HuH-7.5 (cell line): ENCODE results near the gene PET100.
"Not testable (repeated sequence)": the region's sequence is repeated elsewhere in the genome, so short reads cannot be mapped to it uniquely, and the experiment has no call there.

Source experiments
- DNase-seq: peaks from one replicate; pipeline ENCODE4 v3.0.0; 2011; ENCODE audit warnings: low spot score

The PET100 gene

GRCh38 chr19:7633698-7634097 lies 4.1 kb downstream of the PET100 start, which contains the start of gene PCP2:
PCP2 (minus strand) TSS chr19:7633719; CDS start chr19:7633457, 262 bp downstream.
- no peak for DNase-seq

DNA sequence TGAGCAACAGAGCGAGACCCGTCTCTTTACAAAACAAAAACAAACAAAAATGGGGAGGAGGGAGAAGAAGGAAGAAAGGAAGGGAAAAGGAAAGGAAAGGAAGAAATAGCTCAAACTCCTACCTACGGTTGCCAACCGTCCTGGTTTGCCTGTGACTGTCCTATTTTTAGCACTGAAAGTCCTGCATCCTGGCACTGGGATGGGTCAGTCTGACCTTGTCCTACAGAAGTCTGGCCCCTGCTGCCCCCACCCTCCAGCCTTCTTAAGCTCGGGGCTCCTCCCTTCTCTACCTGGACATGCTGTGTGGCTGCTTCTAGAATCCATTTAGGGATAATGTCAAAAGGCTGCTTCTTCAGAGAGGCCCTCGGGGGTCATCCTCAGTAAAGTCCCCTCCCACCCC lies 6.1 kb downstream of the PET100 start:
- no peak for DNase-seq

DNA sequence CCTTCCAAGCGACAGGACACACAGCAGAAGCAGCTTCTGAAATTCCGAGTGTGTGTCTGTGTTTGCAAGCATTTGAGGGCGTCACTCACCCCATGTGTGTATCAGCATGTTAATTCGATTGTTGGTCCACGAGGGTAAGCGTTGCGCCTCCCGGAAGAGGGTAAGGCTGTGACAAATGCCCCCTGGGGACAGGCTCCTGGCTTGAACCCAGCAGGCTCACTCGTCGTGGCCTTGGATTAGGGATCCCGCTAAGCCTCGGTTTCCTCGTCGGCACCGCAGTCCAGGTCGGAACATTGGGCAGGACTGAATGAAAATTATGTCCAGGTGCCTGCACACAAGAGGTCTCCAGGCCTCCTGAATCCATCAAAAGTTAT lies 6.7 kb downstream of the PET100 start:
- no peak for DNase-seq

DNA sequence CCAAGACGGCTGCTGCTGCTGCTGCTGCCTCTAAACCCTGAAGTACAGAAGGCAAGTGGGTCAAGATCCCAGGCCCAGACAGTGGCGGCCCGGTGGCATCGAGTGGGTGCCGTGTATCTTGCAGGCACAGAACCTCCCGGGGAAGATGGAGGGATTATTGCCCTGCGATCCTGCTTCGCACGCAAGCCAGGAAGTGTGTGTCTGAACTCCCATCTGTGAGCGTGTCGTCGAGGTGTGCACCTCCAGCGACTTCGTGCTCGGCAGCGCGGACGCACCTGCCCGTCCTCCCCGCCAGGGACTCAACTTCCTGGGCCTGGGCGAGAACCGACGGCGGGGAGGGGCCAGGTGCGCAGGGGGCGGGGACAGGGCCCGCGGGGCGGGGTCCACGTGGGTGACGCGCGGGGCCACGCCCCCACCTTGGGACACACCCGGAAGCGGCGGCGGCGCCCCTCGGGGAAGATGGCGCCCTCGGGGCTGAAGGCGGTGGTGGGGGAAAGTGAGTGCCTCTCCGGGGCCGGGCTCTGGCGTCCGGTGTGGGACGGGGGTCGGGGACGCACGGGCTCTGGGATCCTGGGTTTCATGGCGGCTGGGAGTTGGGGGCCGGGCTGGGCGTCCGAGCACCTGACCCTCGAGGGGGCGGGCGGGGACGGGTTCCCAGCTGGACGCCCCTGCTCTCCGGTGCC lies 7.2 kb downstream of the PET100 start, which contains the start of gene STXBP2:
Gene STXBP2, plus strand, starts transcription at position 420 of the 683 bp plus-strand sequence. Its CDS starts 40 bp downstream, at position 460.
- peak; percentile 96 for DNase-seq

GRCh38 chr19:7637374-7638256 lies 8.0 kb downstream of the PET100 start:
- DNase-seq = no peak

DNA sequence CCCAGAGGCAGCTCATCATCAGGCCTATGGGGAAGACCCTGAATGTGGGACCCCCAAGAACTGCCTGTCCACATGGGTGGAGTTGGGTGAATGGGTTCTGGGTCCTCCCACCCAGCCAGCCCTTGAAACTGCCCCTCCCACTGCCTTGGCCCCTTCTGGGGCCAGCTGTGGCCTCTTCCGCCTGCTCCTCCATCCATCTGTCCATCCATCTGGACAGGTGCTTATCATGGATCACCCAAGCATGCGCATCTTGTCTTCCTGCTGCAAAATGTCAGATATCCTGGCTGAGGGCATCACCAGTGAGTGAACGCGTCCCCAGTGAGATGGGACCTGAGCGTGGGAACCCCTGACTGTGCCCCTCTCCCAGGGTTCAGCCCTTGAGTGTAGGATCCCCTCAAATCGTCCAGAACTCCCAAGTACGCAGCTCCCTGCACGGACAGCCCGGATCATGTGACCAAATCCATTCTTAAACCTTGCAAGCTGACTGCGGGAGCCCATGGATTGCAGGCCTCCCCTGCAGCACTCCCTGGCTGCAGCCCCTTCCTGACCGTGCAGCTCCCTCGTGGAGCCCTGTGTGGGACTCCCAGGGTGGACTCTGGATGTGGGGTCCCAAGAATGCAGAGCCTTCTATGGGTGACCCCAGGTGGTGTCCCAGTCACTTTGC lies 9.3 kb downstream of the PET100 start:
- DNase-seq = no peak

DNA sequence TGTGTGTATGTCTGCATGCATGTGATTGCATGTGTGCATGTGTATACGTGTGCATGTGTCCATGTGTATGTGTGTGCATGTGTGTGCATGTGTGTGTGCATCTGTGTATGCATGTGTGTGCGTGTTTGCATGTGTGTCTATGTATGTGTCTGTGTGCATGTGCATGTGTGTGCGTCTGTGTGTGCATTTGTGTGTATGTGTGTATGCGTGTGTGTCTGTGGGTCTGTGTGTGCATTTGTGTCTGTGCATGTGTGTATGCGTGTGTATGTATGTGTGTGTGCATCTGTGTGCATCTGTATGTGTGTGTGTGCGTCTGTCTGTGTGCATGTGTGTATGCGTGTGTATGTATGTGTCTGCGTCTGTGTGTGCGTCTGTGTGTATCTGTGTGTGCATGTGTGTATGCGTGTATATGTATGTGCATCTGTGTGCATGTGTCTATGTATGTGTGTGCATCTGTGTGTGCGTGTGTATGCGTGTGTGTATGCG lies 10.3 kb downstream of the PET100 start:
- DNase-seq = no peak

DNA sequence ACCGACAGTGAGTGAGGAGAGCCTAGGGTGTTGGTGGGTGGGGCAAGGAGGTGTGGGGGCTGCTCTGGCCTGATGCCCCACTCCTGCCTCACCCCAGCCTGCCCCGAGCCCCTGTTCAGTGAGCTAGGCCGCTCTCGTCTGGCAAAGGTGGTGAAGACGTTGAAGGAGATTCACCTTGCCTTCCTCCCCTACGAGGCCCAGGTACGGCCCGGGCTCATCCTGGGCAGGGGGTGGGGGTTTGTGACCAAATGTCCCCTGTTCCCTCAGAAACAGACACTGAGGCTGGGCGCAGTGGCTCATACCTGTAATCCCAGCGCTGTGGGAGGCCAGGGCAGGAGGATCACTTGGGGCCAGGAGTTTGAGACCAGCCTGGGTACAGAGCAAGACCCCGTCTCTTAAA lies 11.2 kb downstream of the PET100 start:
- no peak for DNase-seq

DNA sequence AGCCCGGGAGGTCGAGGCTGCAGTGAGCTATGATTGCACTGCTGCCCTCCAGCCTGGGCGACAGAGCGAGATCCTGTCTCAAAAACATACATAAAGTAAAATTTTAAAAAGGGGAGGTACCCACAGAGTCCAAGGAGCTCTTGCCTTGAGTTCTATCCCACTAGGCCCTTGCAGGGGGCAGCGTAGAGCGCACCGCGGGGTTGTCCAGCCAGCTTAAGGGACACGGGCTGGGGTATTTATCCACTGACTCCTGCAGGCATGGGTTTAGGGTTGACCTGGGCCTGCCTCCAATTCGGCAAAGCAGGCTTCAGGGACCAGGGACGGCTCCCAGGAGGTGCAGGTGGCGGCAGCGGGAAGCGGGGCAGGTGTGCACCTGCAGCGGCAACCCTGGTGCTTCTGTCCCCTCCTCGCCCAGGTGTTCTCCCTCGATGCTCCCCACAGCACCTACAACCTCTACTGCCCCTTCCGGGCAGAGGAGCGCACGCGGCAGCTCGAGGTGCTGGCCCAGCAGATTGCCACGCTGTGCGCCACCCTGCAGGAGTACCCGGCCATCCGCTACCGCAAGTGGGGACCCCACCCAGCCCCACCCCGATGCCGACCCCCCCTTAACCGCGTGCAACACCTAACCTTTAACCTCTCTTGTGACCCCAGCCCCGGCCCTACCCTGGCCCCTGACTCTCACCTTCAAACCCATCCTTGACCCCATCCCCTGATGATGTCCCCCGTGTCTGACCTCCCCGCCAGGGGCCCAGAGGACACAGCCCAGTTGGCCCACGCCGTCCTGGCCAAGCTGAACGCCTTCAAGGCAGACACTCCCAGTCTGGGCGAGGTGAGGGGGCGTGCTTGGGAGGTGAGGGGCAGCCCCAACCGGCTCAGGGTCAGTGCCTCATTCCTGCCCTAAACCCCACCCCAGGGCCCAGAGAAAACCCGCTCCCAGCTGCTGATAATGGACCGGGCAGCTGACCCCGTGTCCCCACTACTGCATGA lies 12.0 kb downstream of the PET100 start:
- DNase-seq = no peak

GRCh38 chr19:7642295-7643030 lies 12.9 kb downstream of the PET100 start:
- no peak for DNase-seq

DNA sequence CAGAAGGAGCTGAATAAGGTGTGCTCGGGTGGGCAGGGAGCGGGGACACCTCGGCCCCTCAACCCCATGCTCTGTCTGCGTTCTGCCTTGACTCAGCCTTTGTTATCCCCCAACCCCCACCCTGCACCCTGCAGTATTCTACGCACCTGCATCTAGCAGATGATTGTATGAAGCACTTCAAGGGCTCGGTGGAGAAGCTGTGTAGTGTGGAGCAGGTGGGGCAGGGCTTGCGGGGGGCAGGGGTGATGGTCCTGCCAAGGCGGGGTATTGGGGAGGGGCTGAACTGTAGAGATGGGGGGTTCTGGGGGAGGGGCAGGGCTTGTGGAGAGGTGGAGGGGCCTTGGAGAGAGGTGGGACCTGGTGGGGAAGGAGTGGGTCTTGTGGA lies 13.4 kb downstream of the PET100 start:
- DNase-seq = no peak

- not testable (repeated sequence) for DNase-seq
Observed at GRCh38 chr19:7643629-7644549, 14.3 kb downstream of the PET100 start.

- no peak for DNase-seq
Observed at GRCh38 chr19:7644550-7644877, 14.9 kb downstream of the PET100 start.

DNA sequence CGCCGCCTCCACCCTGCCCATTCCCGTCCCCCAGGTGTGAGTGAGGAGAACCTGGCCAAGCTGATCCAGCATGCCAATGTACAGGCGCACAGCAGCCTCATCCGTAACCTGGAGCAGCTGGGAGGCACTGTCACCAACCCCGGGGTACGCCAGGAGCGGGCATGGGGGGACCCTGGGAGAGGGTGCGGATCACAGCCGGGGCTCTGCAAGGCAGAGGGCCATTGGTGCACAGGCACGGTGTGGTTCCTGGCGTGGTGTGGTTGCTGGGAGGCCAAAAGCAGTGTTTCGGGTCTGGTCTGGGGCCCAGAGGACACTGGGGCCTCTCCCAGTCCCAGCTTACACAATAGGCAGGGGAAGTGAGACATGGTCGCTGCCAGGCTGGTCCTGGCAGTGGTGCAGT lies 15.6 kb downstream of the PET100 start:
- DNase-seq = no peak

GRCh38 chr19:7645656-7646425 lies 16.2 kb downstream of the PET100 start:
- no peak for DNase-seq

DNA sequence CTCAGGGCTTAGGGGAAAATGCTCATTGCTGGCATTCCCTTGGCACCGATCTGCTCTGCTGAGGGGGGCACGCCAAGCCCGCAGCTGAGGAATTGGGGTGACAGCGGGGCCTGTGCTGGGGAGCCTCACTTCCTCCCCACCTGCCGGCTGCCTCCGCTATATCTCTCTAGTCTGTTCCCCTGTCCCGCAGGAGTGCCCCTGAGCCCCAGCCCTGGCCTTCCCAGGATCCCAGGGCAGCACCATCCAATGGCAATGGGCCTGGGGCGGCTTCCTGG lies 16.8 kb downstream of the PET100 start:
- DNase-seq = no peak

DNA sequence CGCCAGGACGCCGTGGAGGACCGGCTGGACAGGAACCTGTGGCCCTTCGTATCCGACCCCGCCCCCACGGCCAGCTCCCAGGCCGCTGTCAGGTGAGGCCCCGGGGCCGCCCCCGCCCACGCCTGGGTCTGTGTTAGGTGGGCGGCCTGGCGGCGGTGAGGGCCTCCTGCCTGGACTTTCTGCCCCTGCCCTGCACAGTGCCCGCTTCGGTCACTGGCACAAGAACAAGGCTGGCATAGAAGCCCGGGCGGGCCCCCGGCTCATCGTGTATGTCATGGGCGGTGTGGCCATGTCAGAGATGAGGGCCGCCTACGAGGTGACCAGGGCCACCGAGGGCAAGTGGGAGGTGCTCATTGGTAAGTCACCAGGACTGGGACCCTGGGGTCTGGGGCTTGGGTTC lies 17.6 kb downstream of the PET100 start:
- no peak for DNase-seq

GRCh38 chr19:7648265-7649014 lies 18.8 kb downstream of the PET100 start:
- DNase-seq = no peak
